ENCODE measurements around the gene SMDT1. TPM values are rescaled to one million over a fixed set of nuclear protein-coding genes. Genes with fewer than 3 reads are reported as not detected.
A peak's percentile ranks its signal among the peaks of the same experiment; 100 is the strongest.

The SMDT1 gene
- polyA plus RNA-seq, 1 of the 3 experiments (the other 2 are of a cell fraction): 29.8 TPM

DNA sequence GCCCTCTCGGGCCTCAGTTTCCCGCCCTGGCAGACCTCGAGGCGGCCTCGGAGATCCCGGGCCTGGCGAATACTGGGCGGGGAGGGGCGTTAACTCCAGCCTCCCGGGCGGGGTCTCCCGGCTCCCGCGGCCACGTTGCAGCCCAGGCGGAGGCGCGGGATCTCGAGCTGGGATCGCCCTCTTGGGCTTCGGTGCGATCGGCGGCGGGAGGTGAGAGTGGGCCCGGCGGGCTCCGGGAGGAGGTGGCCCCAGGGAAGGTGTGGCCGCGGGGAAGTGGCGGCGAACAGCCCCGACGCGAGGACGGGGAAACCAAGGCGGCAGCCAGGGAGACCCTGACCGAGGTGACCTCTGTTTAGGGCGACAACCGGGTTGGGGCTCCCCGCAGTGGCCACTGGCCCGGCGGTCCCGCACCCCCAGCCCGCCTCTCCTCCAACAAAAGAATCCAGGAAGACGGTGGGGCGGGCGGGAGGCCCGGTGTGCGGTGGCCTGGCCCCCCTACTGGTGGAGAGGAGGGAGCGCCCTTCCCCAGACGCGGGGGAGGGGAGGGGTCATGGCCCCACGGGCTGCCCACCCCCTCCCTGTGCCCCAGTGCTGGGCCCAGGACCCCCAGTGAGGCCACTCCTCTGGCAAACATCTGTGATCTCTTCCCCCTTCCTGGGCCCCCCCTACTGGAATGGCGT lies 5.2 kb upstream of the SMDT1 start, which contains the start of gene PHETA2:
Gene PHETA2, plus strand, starts transcription at position 117 of the 680 bp plus-strand sequence. CDS start 3,046 bp downstream, outside the sequence.
- Histone ChIP-seq H3K9me3 (no peaks in the 10 kb centered on the region), H3K27ac (ENCODE audit: low read depth in 2 of 2, low read length in 1 of 2) (no peak within 1 kb of the TSS), H3K79me2 (ENCODE audit: insufficient read depth) (no peaks in the 10 kb centered on the region), H4K20me1 (ENCODE audit: insufficient read depth) (no peaks in the 10 kb centered on the region), H3K4me1 (ENCODE audit: control insufficient read depth in 1 of 2, insufficient read depth in 2 of 2, low read depth in 1 of 2, low read length in 1 of 2) (peaks cover 8 to 14% of the 10 kb centered on the region in 2 experiments; a peak in 2 of 4 replicates), H3K4me2 (no peak within 1 kb of the TSS), H3K27me3 (ENCODE audit: insufficient read depth) (no peaks in the 10 kb centered on the region), H3F3A (replicated peaks; ENCODE audit: insufficient read depth) (no peaks in the 10 kb centered on the region), H3K9me2 (no peaks in the 10 kb centered on the region), H2AFZ (ENCODE audit: low read depth) (no peak within 1 kb of the TSS), H3K9ac (no peak within 1 kb of the TSS), H3K4me3 (ENCODE audit: low read depth in 2 of 2, low read length in 1 of 2) (no peak within 1 kb of the TSS; a peak in 1 of 4 replicates), H3K36me3 (replicated peaks in 1 of 2; ENCODE audit: control insufficient read depth in 1 of 2, insufficient read depth in 2 of 2, low read length in 1 of 2) (no peaks in the 10 kb centered on the region)
- TF ChIP-seq POLR2AphosphoS5 (IDR thresholded peaks at IDR 0.05; ENCODE audit: low read depth, low read length) (no peak), RXRA (IDR thresholded peaks at IDR 0.05; ENCODE audit: borderline replicate concordance, low read depth) (no peak), TCF12 (IDR thresholded peaks at IDR 0.05) (no peak), JUND (IDR thresholded peaks at IDR 0.05) (no peak), SMC3 (IDR thresholded peaks at IDR 0.05; ENCODE audit: low read depth, low read length) (no peak), MAX (IDR thresholded peaks at IDR 0.05; ENCODE audit: low read depth) (no peak), PBX3 (IDR thresholded peaks at IDR 0.05) (no peak), CHD2 (IDR thresholded peaks at IDR 0.05; ENCODE audit: low read length, partially characterized antibody) (no peak), EZH2phosphoT487 (IDR thresholded peaks at IDR 0.05; ENCODE audit: borderline replicate concordance, low read depth) (no peak), YY1 (IDR thresholded peaks at IDR 0.05; ENCODE audit: low read depth) (no peak), RFX5 (IDR thresholded peaks at IDR 0.05; ENCODE audit: low read length) (no peak)
- TF ChIP-seq, protein P1, sequence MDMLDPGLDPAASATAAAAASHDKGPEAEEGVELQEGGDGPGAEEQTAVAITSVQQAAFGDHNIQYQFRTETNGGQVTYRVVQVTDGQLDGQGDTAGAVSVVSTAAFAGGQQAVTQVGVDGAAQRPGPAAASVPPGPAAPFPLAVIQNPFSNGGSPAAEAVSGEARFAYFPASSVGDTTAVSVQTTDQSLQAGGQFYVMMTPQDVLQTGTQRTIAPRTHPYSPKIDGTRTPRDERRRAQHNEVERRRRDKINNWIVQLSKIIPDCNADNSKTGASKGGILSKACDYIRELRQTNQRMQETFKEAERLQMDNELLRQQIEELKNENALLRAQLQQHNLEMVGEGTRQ (IDR thresholded peaks at IDR 0.05; ENCODE audit: borderline replicate concordance, low read depth, low read length): no peak
- POLR2A ChIA-PET: no interaction called here
- DNase-seq: peak; percentile 65
- CTCF ChIA-PET: no interaction called here
- 75% methylated on average over 7 of the region's 55 CpGs for WGBS (ENCODE audit: low lambda C conversion rate)

GRCh38 chr22:42074846-42075676 lies 4.4 kb upstream of the SMDT1 start:
- ChIA-PET POLR2A (no interaction called here), CTCF (interaction anchor here (0.7 kb wide), 1 partner anchor 16 kb away, joined by 3 read pairs; no protein-coding TSS in a partner anchor)
- H3K9me2 ChIP-seq: no peaks in the 10 kb centered on the region
- peaks cover 8 to 9% of the 10 kb centered on the region in 2 experiments; a peak in 2 of 4 replicates for H3K4me1 ChIP-seq (ENCODE audit: control insufficient read depth in 1 of 2, insufficient read depth in 2 of 2, low read depth in 1 of 2, low read length in 1 of 2)
- H3K4me2 ChIP-seq: no peak overlapping the region
- H3K4me3 ChIP-seq (ENCODE audit: low read depth in 2 of 2, low read length in 1 of 2): no peak overlapping the region
- no peak overlapping the region for H2AFZ ChIP-seq (ENCODE audit: low read depth)
- no peaks in the 10 kb centered on the region for H3F3A ChIP-seq (replicated peaks; ENCODE audit: insufficient read depth)
- no peaks in the 10 kb centered on the region for H4K20me1 ChIP-seq (ENCODE audit: insufficient read depth)
- H3K9ac ChIP-seq: no peak overlapping the region
- no peaks in the 10 kb centered on the region for H3K27me3 ChIP-seq (ENCODE audit: insufficient read depth)
- DNase-seq: no peak
- no peaks in the 10 kb centered on the region for H3K79me2 ChIP-seq (ENCODE audit: insufficient read depth)
- H3K36me3 ChIP-seq (replicated peaks in 1 of 2; ENCODE audit: control insufficient read depth in 1 of 2, insufficient read depth in 2 of 2, low read length in 1 of 2): no peaks in the 10 kb centered on the region
- H3K27ac ChIP-seq (ENCODE audit: low read depth in 2 of 2, low read length in 1 of 2): no peak overlapping the region
- 79% methylated on average over 9 of the region's 9 CpGs for WGBS (ENCODE audit: low lambda C conversion rate)
- H3K9me3 ChIP-seq: no peaks in the 10 kb centered on the region
- no peak for TF ChIP-seq RFX5 (IDR thresholded peaks at IDR 0.05; ENCODE audit: low read length)
- no peak for TF ChIP-seq MEF2A (IDR thresholded peaks at IDR 0.05; ENCODE audit: borderline replicate concordance, low read depth)
- TF ChIP-seq FOSL2 (IDR thresholded peaks at IDR 0.05; ENCODE audit: borderline replicate concordance, low read depth): no peak
- TF ChIP-seq PBX3 (IDR thresholded peaks at IDR 0.05): no peak
- no peak for TF ChIP-seq RXRA (IDR thresholded peaks at IDR 0.05; ENCODE audit: borderline replicate concordance, low read depth)
- no peak for TF ChIP-seq EZH2phosphoT487 (IDR thresholded peaks at IDR 0.05; ENCODE audit: borderline replicate concordance, low read depth)
- no peak for TF ChIP-seq CHD2 (IDR thresholded peaks at IDR 0.05; ENCODE audit: low read length, partially characterized antibody)
- no peak for TF ChIP-seq FOXJ3 (CRISPR knock-in tag; IDR thresholded peaks at IDR 0.05)
- no peak for TF ChIP-seq ZBTB33 (IDR thresholded peaks at IDR 0.05; ENCODE audit: borderline replicate concordance, low read depth)
- TF ChIP-seq, protein P1 (IDR thresholded peaks at IDR 0.05; ENCODE audit: borderline replicate concordance, low read depth, low read length): no peak
- no peak for TF ChIP-seq MAX (IDR thresholded peaks at IDR 0.05; ENCODE audit: low read depth)
- TF ChIP-seq NFIC (IDR thresholded peaks at IDR 0.05; ENCODE audit: borderline replicate concordance): no peak

All from SK-N-SH (cell line).